ENCODE data around the gene AKAP12. TPM values are rescaled to one million over a fixed set of nuclear protein-coding genes. Genes with fewer than 3 reads are reported as not detected.

The AKAP12 gene
- total and polyA plus RNA-seq, 3 experiments from 2014 or later = 0.03 to 1.3 (median 1.1) TPM

DNA sequence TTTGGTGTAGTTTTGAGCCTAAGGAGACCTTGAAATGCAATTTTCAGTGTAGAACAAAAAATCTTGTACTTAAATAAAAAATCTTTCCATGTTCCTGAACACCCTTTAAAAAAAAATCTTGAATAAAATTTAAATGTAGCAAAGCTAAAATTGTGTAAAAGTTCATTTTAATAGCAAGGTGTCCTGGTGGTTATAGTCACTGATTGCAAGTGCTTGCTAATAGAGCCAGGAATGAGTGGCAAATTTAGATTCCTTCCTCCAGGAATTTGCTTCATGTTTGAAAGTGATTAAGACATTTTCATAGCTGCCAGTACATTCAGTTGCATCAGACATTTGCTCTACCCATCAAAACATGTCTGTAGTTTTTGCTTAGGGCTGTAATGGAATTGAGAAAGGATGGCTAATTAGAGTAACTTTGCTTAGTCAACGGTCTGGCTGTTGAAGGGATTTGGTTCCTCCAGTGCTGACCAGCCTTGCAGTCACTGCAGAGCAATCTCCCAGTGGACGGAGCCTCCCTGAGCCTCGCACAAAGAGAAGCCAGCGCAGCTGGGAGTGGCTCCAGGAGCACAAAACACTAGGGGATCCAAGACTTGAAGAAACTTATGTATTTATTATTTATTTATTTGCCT is 36.5 kb downstream of the AKAP12 start:
- Mint-ChIP-seq H3K4me3 (no peak overlapping the region), H3K4me1 (no peaks in the 10 kb centered on the region), H3K27ac (no peak overlapping the region), H3K9me3 (no peaks in the 10 kb centered on the region), H3K27me3 (peaks cover 19 to 25% of the 10 kb centered on the region in 2 donors), H3K36me3 (peaks cover 0 to 1% (median 0%) of the 10 kb centered on the region in 3 donors)
- Histone ChIP-seq H3K36me3 (ENCODE audit: insufficient read depth, low read length) (no peaks in the 10 kb centered on the region), H3K27ac (ENCODE audit: low read depth, low read length) (no peak overlapping the region), H3K9me3 (ENCODE audit: low read length) (no peaks in the 10 kb centered on the region), H3K27me3 (ENCODE audit: insufficient read depth, low read length, poor library complexity, severe bottlenecking) (no peaks in the 10 kb centered on the region), H3K4me3 (ENCODE audit: low read length) (no peak overlapping the region), H3K4me1 (ENCODE audit: insufficient read depth, low read length) (no peaks in the 10 kb centered on the region)
- ChIA-PET CTCF (no interaction called here), POLR2A (no interaction called here)
- no peak for DNase-seq

DNA sequence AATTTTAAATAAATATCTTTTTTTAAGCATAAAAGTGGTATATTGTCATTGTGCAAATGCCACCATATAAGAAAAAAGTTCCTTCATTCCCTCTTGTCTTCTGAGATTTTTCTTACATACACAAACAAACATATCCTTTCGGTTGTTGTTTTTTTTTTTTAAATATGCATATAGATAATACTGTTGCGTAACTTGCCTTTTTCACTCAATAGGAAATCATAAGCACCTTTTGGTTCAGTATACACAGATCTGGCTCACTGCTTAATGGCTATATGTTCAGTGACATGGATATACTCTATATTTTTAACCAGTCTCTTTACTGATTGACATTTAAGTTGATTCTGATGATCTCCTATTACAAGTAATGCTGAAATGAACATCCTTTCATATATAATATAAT is 40.1 kb downstream of the AKAP12 start:
- ChIA-PET CTCF (no interaction called here), POLR2A (no interaction called here)
- H3K27ac Mint-ChIP-seq = no peak overlapping the region
- H3K4me1 Mint-ChIP-seq = peaks cover 5 to 13% (median 11%) of the 10 kb centered on the region in 3 donors
- H3K9me3 Mint-ChIP-seq = no peaks in the 10 kb centered on the region
- H3K9me3 ChIP-seq (ENCODE audit: low read length) = no peaks in the 10 kb centered on the region
- H3K36me3 Mint-ChIP-seq = peaks cover 0 to 3% (median 0%) of the 10 kb centered on the region in 3 donors
- peaks cover 33 to 48% of the 10 kb centered on the region in 2 donors for H3K27me3 Mint-ChIP-seq
- no peaks in the 10 kb centered on the region for H3K36me3 ChIP-seq (ENCODE audit: insufficient read depth, low read length)
- no peaks in the 10 kb centered on the region for H3K27me3 ChIP-seq (ENCODE audit: insufficient read depth, low read length, poor library complexity, severe bottlenecking)
- H3K4me3 ChIP-seq (ENCODE audit: low read length) = no peak overlapping the region
- no peak for DNase-seq
- H3K4me1 ChIP-seq (ENCODE audit: insufficient read depth, low read length) = no peaks in the 10 kb centered on the region
- no peak overlapping the region for H3K4me3 Mint-ChIP-seq
- no peak overlapping the region for H3K27ac ChIP-seq (ENCODE audit: low read depth, low read length)

DNA sequence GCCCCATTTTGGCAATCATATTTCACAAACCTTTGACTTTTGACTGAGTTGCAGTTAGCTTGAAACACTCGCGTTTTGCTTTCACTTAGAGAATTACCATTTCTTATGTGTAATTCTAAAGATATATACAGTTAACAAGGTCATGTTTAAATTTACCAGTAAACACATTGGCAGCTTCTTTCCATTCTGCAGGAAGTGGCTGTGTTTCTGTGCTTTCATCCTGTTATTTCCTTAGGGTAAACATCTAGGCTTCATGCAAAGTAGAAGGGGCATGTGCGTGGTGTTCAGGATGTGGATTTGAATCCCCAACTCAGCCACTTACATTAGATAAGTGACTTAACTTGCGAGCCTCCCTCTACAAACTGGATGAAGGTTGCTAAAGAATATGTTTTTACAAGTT is 41.1 kb downstream of the AKAP12 start:
- no peaks in the 10 kb centered on the region for H3K4me1 ChIP-seq (ENCODE audit: insufficient read depth, low read length)
- POLR2A ChIA-PET = no interaction called here

DNA sequence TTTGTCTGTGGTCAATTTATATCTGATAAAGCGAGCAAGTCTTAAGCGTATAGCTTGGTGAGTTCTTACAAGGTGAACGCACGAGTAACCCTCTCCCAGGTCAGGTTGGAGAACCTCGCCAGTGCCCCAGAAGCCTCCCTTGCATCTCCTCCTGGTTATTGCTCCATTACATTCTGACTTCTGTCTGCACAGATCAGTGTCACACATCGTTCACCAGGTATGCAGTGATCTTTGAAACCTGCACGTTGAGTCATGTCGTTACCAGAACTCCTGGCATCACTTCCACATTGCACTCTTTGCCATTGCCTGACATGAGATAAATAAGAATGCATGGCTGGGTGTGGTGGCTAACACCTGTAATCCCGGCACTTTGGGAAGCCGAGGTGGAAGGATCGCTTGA is 44.2 kb downstream of the AKAP12 start:
- H3K4me1 ChIP-seq (ENCODE audit: insufficient read depth, low read length) = peaks cover 2% of the 10 kb centered on the region
- H3K27me3 Mint-ChIP-seq = peaks cover 34 to 52% of the 10 kb centered on the region in 2 donors
- H3K27me3 ChIP-seq (ENCODE audit: insufficient read depth, low read length, poor library complexity, severe bottlenecking) = no peaks in the 10 kb centered on the region
- no peaks in the 10 kb centered on the region for H3K9me3 Mint-ChIP-seq
- H3K27ac Mint-ChIP-seq = no peak overlapping the region
- H3K36me3 ChIP-seq (ENCODE audit: insufficient read depth, low read length) = no peaks in the 10 kb centered on the region
- H3K4me3 Mint-ChIP-seq = peak overlapping the region in 3 of 7 donors; percentile 13 to 76 (median 73)
- ChIA-PET POLR2A (no interaction called here), CTCF (interaction anchor here (1.4 kb wide), 1 partner anchor 40 kb away, joined by 4 read pairs; no protein-coding TSS in a partner anchor)
- H3K27ac ChIP-seq (ENCODE audit: low read depth, low read length) = no peak overlapping the region
- no peaks in the 10 kb centered on the region for H3K9me3 ChIP-seq (ENCODE audit: low read length)
- DNase-seq = no peak
- H3K36me3 Mint-ChIP-seq = peaks cover 0 to 3% (median 0%) of the 10 kb centered on the region in 3 donors
- peaks cover 7 to 23% (median 18%) of the 10 kb centered on the region in 3 donors for H3K4me1 Mint-ChIP-seq
- no peak overlapping the region for H3K4me3 ChIP-seq (ENCODE audit: low read length)

More for the DNA sequence above, 41.1 kb downstream of the AKAP12 start:
- peaks cover 34 to 48% of the 10 kb centered on the region in 2 donors for H3K27me3 Mint-ChIP-seq
- no peak overlapping the region for H3K27ac Mint-ChIP-seq
- H3K4me1 Mint-ChIP-seq = peaks cover 5 to 19% (median 14%) of the 10 kb centered on the region in 3 donors
- peaks cover 0 to 3% (median 0%) of the 10 kb centered on the region in 3 donors for H3K36me3 Mint-ChIP-seq
- H3K9me3 Mint-ChIP-seq = no peaks in the 10 kb centered on the region
- CTCF ChIA-PET = no interaction called here
- no peaks in the 10 kb centered on the region for H3K36me3 ChIP-seq (ENCODE audit: insufficient read depth, low read length)
- H3K4me3 Mint-ChIP-seq = no peak overlapping the region
- H3K27me3 ChIP-seq (ENCODE audit: insufficient read depth, low read length, poor library complexity, severe bottlenecking) = no peaks in the 10 kb centered on the region
- no peak for DNase-seq
- no peak overlapping the region for H3K27ac ChIP-seq (ENCODE audit: low read depth, low read length)
- H3K9me3 ChIP-seq (ENCODE audit: low read length) = no peaks in the 10 kb centered on the region
- H3K4me3 ChIP-seq (ENCODE audit: low read length) = no peak overlapping the region

DNA sequence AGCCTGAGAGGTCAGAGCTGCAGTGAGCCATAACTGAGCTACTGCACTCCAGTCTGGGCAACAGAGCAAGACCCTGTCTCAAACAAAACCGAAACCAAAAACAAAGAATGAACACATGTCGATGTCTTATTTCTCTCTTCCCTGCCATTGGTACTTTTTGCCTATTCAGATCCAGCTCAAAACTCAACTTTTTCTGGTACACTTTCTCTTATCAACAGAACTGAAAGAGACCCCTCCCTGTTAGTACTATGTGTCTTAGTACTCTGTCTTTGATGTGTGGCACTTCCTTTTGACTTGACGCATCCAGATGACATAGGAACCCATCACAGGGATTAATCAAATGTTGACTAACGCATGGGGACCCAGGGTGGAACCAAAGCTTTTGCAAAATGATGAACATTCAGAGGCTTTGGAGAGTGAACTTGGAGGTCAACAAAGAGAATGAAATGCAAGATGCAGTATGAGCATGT is 44.8 kb downstream of the AKAP12 start:
- peak overlapping the region in 3 of 8 donors; percentile 13 to 74 (median 72) for H3K27ac Mint-ChIP-seq
- no peak for DNase-seq
- H3K4me3 Mint-ChIP-seq = peak overlapping the region; percentile 16 to 77 (median 38)
- H3K36me3 Mint-ChIP-seq = peaks cover 0 to 3% (median 0%) of the 10 kb centered on the region in 3 donors
- peaks cover 13 to 29% (median 24%) of the 10 kb centered on the region in 3 donors for H3K4me1 Mint-ChIP-seq
- H3K9me3 ChIP-seq (ENCODE audit: low read length) = no peaks in the 10 kb centered on the region
- ChIA-PET POLR2A (no interaction called here), CTCF (interaction anchor here (1.4 kb wide), 1 partner anchor 39 kb away, joined by 4 read pairs; no protein-coding TSS in a partner anchor)
- H3K27ac ChIP-seq (ENCODE audit: low read depth, low read length) = no peak overlapping the region
- H3K27me3 ChIP-seq (ENCODE audit: insufficient read depth, low read length, poor library complexity, severe bottlenecking) = no peaks in the 10 kb centered on the region
- H3K4me1 ChIP-seq (ENCODE audit: insufficient read depth, low read length) = peaks cover 8% of the 10 kb centered on the region
- peaks cover 39 to 49% of the 10 kb centered on the region in 2 donors for H3K27me3 Mint-ChIP-seq
- H3K4me3 ChIP-seq (ENCODE audit: low read length) = no peak overlapping the region
- H3K9me3 Mint-ChIP-seq = no peaks in the 10 kb centered on the region
- no peaks in the 10 kb centered on the region for H3K36me3 ChIP-seq (ENCODE audit: insufficient read depth, low read length)

DNA sequence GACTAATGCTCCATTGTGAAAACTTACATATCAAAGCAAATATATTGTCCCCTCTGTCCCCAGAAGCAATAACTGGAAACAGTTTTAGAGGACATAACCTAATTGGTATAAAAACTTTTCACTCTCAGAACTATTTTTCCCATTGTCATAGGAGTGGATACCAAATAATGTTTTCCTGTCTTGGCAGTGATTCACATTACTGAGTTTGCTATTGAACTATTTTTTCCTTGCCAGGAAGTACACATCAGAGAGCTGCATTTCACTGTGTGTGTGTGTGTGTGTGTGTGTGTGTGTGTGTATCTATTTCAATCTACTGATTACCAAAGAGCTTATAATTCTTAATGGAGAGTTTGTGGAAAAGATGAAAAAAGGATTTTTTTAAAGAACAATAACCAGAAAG is 45.4 kb downstream of the AKAP12 start:
- H3K27me3 ChIP-seq (ENCODE audit: insufficient read depth, low read length, poor library complexity, severe bottlenecking) = no peaks in the 10 kb centered on the region
- Mint-ChIP-seq H3K27me3 (peaks cover 40 to 54% of the 10 kb centered on the region in 2 donors), H3K4me3 (peak overlapping the region in 2 of 7 donors; percentile 73 to 76), H3K4me1 (peaks cover 18 to 34% (median 29%) of the 10 kb centered on the region in 3 donors), H3K9me3 (no peaks in the 10 kb centered on the region), H3K27ac (no peak overlapping the region), H3K36me3 (peaks cover 0 to 3% (median 0%) of the 10 kb centered on the region in 3 donors)
- DNase-seq = no peak
- H3K9me3 ChIP-seq (ENCODE audit: low read length) = no peaks in the 10 kb centered on the region
- H3K36me3 ChIP-seq (ENCODE audit: insufficient read depth, low read length) = no peaks in the 10 kb centered on the region
- ChIA-PET POLR2A (no interaction called here), CTCF (no interaction called here)
- no peak overlapping the region for H3K4me3 ChIP-seq (ENCODE audit: low read length)
- H3K4me1 ChIP-seq (ENCODE audit: insufficient read depth, low read length) = peaks cover 11% of the 10 kb centered on the region
- H3K27ac ChIP-seq (ENCODE audit: low read depth, low read length) = no peak overlapping the region

DNA sequence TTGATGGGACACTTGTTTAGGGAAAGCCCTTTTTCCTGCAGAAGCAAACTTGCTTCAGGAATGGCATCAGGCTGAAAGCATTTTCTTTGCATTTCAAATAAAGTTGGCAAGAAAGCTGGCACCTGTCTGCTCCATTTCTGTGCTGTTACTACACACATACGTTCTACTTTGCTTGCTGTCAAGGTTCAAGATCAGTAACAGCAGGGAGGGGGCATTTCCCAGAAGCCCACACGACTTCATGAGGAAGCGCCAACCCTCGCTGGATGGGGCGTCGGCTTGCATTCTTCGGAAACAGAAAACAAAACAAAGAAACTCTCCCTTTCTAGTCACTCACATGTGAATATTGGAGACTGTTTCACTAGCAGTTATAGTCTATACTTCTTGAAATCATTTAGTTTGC is 46.4 kb downstream of the AKAP12 start:
- H3K27me3 Mint-ChIP-seq = peaks cover 36 to 58% of the 10 kb centered on the region in 2 donors
- H3K4me1 Mint-ChIP-seq = peaks cover 20 to 38% (median 35%) of the 10 kb centered on the region in 3 donors

DNA sequence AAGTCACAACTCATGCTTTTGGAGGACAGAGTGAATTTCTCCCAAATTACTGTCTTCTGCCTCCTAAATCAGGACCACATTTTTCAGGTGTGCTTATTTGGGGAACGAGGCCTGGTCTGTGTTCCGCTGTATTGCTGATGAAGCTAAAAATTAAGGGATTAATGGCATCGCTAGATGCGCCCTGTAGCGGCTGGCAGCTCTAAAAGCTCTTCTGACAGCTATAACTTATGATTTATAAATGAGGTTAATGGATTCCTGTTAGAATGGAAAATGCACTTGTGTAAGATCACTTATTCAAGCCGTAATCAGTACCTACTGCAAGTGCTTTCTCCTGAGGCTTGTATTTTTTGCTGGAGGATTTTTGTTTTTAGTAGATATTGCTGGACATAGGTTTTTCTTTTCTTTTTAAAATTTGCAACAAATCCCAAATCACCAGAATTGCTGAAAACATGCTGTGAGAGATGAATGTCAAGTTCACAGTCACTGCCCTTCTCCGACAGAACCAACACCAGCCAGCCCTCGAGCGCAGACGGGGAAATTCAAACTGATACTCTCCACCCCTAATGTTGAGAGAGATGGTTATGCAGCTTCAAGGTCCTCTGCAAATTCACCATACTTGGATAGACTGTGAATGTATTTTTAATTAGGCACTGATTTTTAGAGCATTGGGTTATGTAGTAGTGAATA is 49.1 kb downstream of the AKAP12 start:
- peaks cover 20 to 34% (median 33%) of the 10 kb centered on the region in 3 donors for H3K4me1 Mint-ChIP-seq
- no peaks in the 10 kb centered on the region for H3K9me3 Mint-ChIP-seq
- H3K27me3 ChIP-seq (ENCODE audit: insufficient read depth, low read length, poor library complexity, severe bottlenecking) = peaks cover 15% of the 10 kb centered on the region
- H3K9me3 ChIP-seq (ENCODE audit: low read length) = no peaks in the 10 kb centered on the region
- no peak overlapping the region for H3K4me3 Mint-ChIP-seq
- H3K27me3 Mint-ChIP-seq = peaks cover 33 to 57% of the 10 kb centered on the region in 2 donors
- POLR2A ChIA-PET = no interaction called here
- no peak for DNase-seq
- H3K4me1 ChIP-seq (ENCODE audit: insufficient read depth, low read length) = peaks cover 11% of the 10 kb centered on the region
- CTCF ChIA-PET = interaction anchor here (0.6 kb wide), 1 partner anchor 36 kb away, joined by 3 read pairs; no protein-coding TSS in a partner anchor
- H3K36me3 Mint-ChIP-seq = peaks cover 0 to 2% (median 0%) of the 10 kb centered on the region in 3 donors
- no peak overlapping the region for H3K27ac Mint-ChIP-seq
- H3K36me3 ChIP-seq (ENCODE audit: insufficient read depth, low read length) = no peaks in the 10 kb centered on the region
- no peak overlapping the region for H3K27ac ChIP-seq (ENCODE audit: low read depth, low read length)
- no peak overlapping the region for H3K4me3 ChIP-seq (ENCODE audit: low read length)

More for the DNA sequence above, 46.4 kb downstream of the AKAP12 start:
- no peak overlapping the region for H3K27ac ChIP-seq (ENCODE audit: low read depth, low read length)
- H3K36me3 ChIP-seq (ENCODE audit: insufficient read depth, low read length) = no peaks in the 10 kb centered on the region
- peak overlapping the region in 1 of 7 donors; percentile 3 for H3K4me3 Mint-ChIP-seq
- peaks cover 11% of the 10 kb centered on the region for H3K4me1 ChIP-seq (ENCODE audit: insufficient read depth, low read length)
- H3K9me3 ChIP-seq (ENCODE audit: low read length) = no peaks in the 10 kb centered on the region
- H3K27me3 ChIP-seq (ENCODE audit: insufficient read depth, low read length, poor library complexity, severe bottlenecking) = no peaks in the 10 kb centered on the region
- no peak overlapping the region for H3K4me3 ChIP-seq (ENCODE audit: low read length)
- no peak overlapping the region for H3K27ac Mint-ChIP-seq
- ChIA-PET POLR2A (no interaction called here), CTCF (no interaction called here)
- DNase-seq = no peak
- H3K9me3 Mint-ChIP-seq = no peaks in the 10 kb centered on the region
- peaks cover 0 to 2% (median 0%) of the 10 kb centered on the region in 3 donors for H3K36me3 Mint-ChIP-seq

All from CD8-positive, alpha-beta memory T cell (primary cell).